Right lobe of liver (tissue), 6 donors: ENCODE data around the gene JDP2. TPM values are rescaled to one million over a fixed set of nuclear protein-coding genes. Genes with fewer than 3 reads are reported as not detected.

ENCODE experiments used
- ATAC-seq, 4 donors: fragments of 200-7000 bp; cut with Tn5 transposase; one replicate each; pipeline ENCODE4 v1.9.1; 2020; ENCODE audit warnings: mild to moderate bottlenecking in 4 of 4, moderate library complexity in 4 of 4
- DNase-seq, 3 donors: peaks; one replicate each; pipeline ENCODE4 v3.0.0-alpha.2; 2020
- H3K27ac ChIP-seq, 3 donors: fragments of 200-600 bp; one replicate each; pipeline ENCODE4 v1.8.0; 2022
- H3K27me3 ChIP-seq, 2 donors: fragments of 200-600 bp; one replicate each; pipeline ENCODE4 v1.8.0; 2022
- H3K36me3 ChIP-seq, 4 donors: fragments of 200-600 bp; sonication (generic) in 1 of 4; one replicate each; pipeline versions ENCODE4 v1.5.1 to v1.8.0; 2017 to 2022; ENCODE audit warnings: control low read depth in 1 of 4
- H3K4me1 ChIP-seq, 4 donors: fragments of 200-600 bp; sonication (generic) in 1 of 4; one replicate each; pipeline versions ENCODE4 v1.5.1 to v1.8.0; 2017 to 2022; ENCODE audit warnings: control low read depth in 1 of 4
- H3K4me3 ChIP-seq, 3 donors: fragments of 200-600 bp; one replicate each; pipeline ENCODE4 v1.8.0; 2022
- H3K9me3 ChIP-seq, 4 donors: fragments of 200-600 bp; sonication (generic) in 1 of 4; one replicate each; pipeline versions ENCODE4 v1.5.1 to v1.8.0; 2017 to 2022; ENCODE audit warnings: control low read depth in 1 of 4
- POLR2A ChIP-seq: fragments of 450-650 bp; IDR thresholded peaks from one replicate; pipeline ENCODE4 v1.6.1; 2017; ENCODE audit warnings: antibody characterized with exemption, mild to moderate bottlenecking
- WGBS: methylation state at CpG from one replicate; pipeline ENCODE4 v1.1.6; 2018; ENCODE audit warnings: low coverage, low lambda C conversion rate; ENCODE audit not compliant: insufficient coverage; ENCODE audit errors: missing lambda C conversion rate; 5-methylcytosine and 5-hydroxymethylcytosine counted together
- intact Hi-C, 2 donors: fragments of 100-400 bp; cut with DNase I; formaldehyde crosslinking; loops; one replicate each; pipeline versions ENCODE4 v1.11.2 to v1.14.1; 2022
- total RNA-seq, 6 experiments: library from RNA; depleted of rRNA in 2 of 6; stranded (reverse); fragments of >200 nt in 2 of 6; fragmentation: NEBNext Ultra II Directional in 3 of 6; extraction: Animal tissue kit (Norgen Biotek cat#: 25700) in 3 of 6; gene quantifications; one replicate each; pipeline versions ENCODE4 v1.1.0 to v1.2.4, GENCODE V29; 2016 to 2023
- TF ChIP-seq, protein P1 (sequence below), 4 donors: fragments of 200-600 bp in 3 of 4; fragments of 450-650 bp in 1 of 4; IDR thresholded peaks; one replicate each; pipeline versions ENCODE4 v1.5.1 to v1.8.0; 2016 to 2022; ENCODE audit warnings: antibody characterized with exemption in 4 of 4, mild to moderate bottlenecking in 2 of 4
- donor health status: DM: no; HTN: yes; CAD: no.
- donor health status: DM: no; HTN: no; CAD: no.
- donor health status: DM: no; HTN: no; CAD: no.
- donor health status: DM: no; HTN: yes; CAD: no.
- donor health status: DM: no; HTN: yes; CAD: no.

Gene JDP2
- total RNA-seq, 6 experiments from 2014 or later = 8.3 to 22.0 (median 11.8) TPM

DNA sequence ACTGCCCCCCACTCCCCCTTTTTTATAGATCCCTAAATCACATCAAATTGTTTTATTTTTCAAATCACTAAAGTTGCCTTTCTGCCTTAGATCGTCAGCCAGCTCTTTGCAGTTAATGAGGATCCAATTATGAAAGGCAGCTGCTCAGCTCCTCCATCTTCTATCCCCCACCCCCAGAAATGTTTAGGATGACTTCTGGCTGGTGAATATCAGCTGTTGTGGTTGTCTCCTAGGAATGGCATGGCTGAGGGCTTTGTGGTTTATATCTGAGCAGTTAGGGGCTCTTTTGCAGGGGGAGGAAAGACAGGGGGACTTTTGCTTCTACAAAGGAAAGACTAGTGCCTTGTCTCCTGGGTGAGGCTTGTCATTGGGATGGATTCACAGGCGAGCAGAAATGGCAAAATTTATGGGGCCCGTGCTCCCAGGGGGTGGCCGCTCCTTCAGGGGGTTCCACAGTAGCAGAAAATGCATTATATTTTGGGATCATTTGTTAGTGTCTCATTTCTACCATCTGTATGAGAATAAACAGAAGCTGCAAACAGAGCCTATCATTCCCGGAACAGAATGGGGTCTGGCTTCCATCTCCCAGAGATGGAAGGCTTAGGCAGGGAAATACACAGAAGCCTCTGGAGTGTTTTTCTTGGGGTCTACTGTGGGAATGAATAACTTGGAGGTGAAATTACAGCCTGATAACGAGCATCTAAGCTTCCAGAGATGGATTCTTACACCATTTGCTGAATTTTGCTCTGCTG, 6.5 kb downstream of the JDP2 start:
- Histone ChIP-seq H3K9me3 (no peaks in the 10 kb centered on the region), H3K27me3 (no peaks in the 10 kb centered on the region), H3K4me3 (no peak overlapping the region), H3K4me1 (peaks cover 0 to 24% (median 11%) of the 10 kb centered on the region in 4 donors), H3K36me3 (peaks cover 0 to 15% (median 5%) of the 10 kb centered on the region in 4 donors), H3K27ac (no peak overlapping the region)
- intact Hi-C loops = no loop called here
- DNase-seq (no peak), ATAC-seq (no peak)
- TF ChIP-seq, protein P1, sequence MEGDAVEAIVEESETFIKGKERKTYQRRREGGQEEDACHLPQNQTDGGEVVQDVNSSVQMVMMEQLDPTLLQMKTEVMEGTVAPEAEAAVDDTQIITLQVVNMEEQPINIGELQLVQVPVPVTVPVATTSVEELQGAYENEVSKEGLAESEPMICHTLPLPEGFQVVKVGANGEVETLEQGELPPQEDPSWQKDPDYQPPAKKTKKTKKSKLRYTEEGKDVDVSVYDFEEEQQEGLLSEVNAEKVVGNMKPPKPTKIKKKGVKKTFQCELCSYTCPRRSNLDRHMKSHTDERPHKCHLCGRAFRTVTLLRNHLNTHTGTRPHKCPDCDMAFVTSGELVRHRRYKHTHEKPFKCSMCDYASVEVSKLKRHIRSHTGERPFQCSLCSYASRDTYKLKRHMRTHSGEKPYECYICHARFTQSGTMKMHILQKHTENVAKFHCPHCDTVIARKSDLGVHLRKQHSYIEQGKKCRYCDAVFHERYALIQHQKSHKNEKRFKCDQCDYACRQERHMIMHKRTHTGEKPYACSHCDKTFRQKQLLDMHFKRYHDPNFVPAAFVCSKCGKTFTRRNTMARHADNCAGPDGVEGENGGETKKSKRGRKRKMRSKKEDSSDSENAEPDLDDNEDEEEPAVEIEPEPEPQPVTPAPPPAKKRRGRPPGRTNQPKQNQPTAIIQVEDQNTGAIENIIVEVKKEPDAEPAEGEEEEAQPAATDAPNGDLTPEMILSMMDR (IDR thresholded peaks at IDR 0.05) = no peak
- TF ChIP-seq POLR2A = no peak
- 77% methylated on average over 5 of the region's 6 CpGs for WGBS

DNA sequence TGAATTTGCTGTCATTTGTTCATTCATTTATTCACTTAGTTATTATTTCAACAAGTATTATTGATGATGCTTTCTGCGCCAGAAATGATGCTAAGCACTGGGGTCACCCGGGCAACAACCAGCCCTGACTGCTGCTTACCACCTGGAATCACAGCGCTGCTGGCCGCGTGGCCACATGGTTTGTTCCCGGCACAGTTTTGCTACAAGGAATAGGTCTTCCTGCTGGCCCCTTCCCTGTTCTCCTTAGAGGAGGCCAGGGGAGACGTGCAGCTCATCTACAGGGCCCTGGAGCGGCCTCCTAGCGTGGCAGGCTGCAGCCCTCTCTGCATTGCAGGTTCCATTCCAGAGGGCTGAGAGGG, 7.0 kb downstream of the JDP2 start:
- ATAC-seq (no peak), DNase-seq (no peak)
- Histone ChIP-seq H3K4me1 (peaks cover 0 to 19% (median 8%) of the 10 kb centered on the region in 4 donors), H3K27me3 (no peaks in the 10 kb centered on the region), H3K9me3 (no peaks in the 10 kb centered on the region), H3K36me3 (peaks cover 0 to 15% (median 8%) of the 10 kb centered on the region in 4 donors), H3K4me3 (no peak overlapping the region), H3K27ac (no peak overlapping the region)
- intact Hi-C loops = no loop called here
- WGBS = 93% methylated on average over 5 of the region's 9 CpGs
- TF ChIP-seq, protein P1 (IDR thresholded peaks at IDR 0.05) = no peak
- no peak for TF ChIP-seq POLR2A

- Histone ChIP-seq H3K4me1 (peaks cover 0 to 15% (median 7%) of the 10 kb centered on the region in 4 donors), H3K27ac (no peak overlapping the region), H3K9me3 (no peaks in the 10 kb centered on the region), H3K27me3 (no peaks in the 10 kb centered on the region), H3K4me3 (no peak overlapping the region), H3K36me3 (peaks cover 0 to 15% (median 8%) of the 10 kb centered on the region in 4 donors)
- WGBS = 57% methylated on average over 4 of the region's 6 CpGs
- ATAC-seq (no peak), DNase-seq (no peak)
- intact Hi-C loops = no loop called here
- TF ChIP-seq, protein P1 (IDR thresholded peaks at IDR 0.05) = no peak
- TF ChIP-seq POLR2A = no peak
Observed at GRCh38 chr14:75435473-75435872, 7.7 kb downstream of the JDP2 start.

GRCh38 chr14:75437201-75438143, 9.7 kb downstream of the JDP2 start:
- no peak overlapping the region for H3K27ac ChIP-seq
- ATAC-seq = peak in 1 of 4 donors; percentile 17
- no peak overlapping the region for H3K4me3 ChIP-seq
- WGBS = 53% methylated on average over 4 of the region's 14 CpGs
- H3K4me1 ChIP-seq = peaks cover 0 to 25% (median 3%) of the 10 kb centered on the region in 4 donors
- DNase-seq = no peak
- H3K9me3 ChIP-seq = no peaks in the 10 kb centered on the region
- H3K27me3 ChIP-seq = no peaks in the 10 kb centered on the region
- peaks cover 0 to 19% (median 8%) of the 10 kb centered on the region in 4 donors for H3K36me3 ChIP-seq
- intact Hi-C loops = no loop called here
- no peak for TF ChIP-seq POLR2A
- TF ChIP-seq, protein P1 (IDR thresholded peaks at IDR 0.05) = no peak
